ENCODE results near the gene CELF2.

GRCh38 chr10:11378835-11379234 lies 361.2 kb downstream of the CELF2 start:
- TF ChIP-seq EZH2 (IDR thresholded peaks at IDR 0.05) = no peak
- TF ChIP-seq, protein P1, sequence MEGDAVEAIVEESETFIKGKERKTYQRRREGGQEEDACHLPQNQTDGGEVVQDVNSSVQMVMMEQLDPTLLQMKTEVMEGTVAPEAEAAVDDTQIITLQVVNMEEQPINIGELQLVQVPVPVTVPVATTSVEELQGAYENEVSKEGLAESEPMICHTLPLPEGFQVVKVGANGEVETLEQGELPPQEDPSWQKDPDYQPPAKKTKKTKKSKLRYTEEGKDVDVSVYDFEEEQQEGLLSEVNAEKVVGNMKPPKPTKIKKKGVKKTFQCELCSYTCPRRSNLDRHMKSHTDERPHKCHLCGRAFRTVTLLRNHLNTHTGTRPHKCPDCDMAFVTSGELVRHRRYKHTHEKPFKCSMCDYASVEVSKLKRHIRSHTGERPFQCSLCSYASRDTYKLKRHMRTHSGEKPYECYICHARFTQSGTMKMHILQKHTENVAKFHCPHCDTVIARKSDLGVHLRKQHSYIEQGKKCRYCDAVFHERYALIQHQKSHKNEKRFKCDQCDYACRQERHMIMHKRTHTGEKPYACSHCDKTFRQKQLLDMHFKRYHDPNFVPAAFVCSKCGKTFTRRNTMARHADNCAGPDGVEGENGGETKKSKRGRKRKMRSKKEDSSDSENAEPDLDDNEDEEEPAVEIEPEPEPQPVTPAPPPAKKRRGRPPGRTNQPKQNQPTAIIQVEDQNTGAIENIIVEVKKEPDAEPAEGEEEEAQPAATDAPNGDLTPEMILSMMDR (IDR thresholded peaks at IDR 0.05) = no peak
- no peak for TF ChIP-seq EZH2phosphoT487 (IDR thresholded peaks at IDR 0.05)
